ENCODE measurements around the gene IKZF1.

DNA sequence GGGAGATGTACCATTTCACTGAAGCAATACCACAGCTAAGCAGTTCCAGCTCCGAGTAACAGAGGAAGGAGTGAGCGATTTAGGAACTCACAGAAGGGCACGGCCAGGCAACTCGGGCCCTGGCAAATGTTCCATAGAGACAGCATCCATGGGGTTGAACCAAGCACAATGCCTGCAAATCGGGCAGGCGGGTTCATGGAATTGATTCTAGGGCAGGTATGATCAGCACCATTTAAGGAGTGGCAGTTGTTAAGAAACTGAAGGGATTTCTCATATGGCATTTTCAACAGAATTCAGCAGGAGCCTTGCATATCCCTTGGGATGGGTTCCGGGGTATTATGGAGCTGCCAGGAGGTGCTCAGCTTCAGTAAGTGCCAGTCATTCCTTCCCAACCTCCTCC lies 66.4 kb downstream of the IKZF1 start:
- no peak for TF ChIP-seq POLR2AphosphoS5 (IDR thresholded peaks at IDR 0.05; ENCODE audit: insufficient read depth in 1 of 2, low read depth in 1 of 2)
- TF ChIP-seq, protein P1, sequence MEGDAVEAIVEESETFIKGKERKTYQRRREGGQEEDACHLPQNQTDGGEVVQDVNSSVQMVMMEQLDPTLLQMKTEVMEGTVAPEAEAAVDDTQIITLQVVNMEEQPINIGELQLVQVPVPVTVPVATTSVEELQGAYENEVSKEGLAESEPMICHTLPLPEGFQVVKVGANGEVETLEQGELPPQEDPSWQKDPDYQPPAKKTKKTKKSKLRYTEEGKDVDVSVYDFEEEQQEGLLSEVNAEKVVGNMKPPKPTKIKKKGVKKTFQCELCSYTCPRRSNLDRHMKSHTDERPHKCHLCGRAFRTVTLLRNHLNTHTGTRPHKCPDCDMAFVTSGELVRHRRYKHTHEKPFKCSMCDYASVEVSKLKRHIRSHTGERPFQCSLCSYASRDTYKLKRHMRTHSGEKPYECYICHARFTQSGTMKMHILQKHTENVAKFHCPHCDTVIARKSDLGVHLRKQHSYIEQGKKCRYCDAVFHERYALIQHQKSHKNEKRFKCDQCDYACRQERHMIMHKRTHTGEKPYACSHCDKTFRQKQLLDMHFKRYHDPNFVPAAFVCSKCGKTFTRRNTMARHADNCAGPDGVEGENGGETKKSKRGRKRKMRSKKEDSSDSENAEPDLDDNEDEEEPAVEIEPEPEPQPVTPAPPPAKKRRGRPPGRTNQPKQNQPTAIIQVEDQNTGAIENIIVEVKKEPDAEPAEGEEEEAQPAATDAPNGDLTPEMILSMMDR (IDR thresholded peaks at IDR 0.05) = no peak
- TF ChIP-seq POLR2A (IDR thresholded peaks at IDR 0.05) = no peak
